GM23248 (cell line): ENCODE results near the gene SEMA5A.

Experiments
- EZH2 ChIP-seq: fragments of 200-600 bp; sonication (generic); IDR thresholded peaks from 2 replicates; pipeline ENCODE4 v1.6.1; 2018; ENCODE audit warnings: antibody characterized with exemption, mild to moderate bottlenecking; ENCODE audit not compliant: insufficient read depth, poor library complexity, severe bottlenecking
- EZH2phosphoT487 ChIP-seq: fragments of 200-600 bp; sonication (generic); IDR thresholded peaks from 2 replicates; pipeline ENCODE4 v1.6.1; 2018; ENCODE audit warnings: antibody characterized with exemption, moderate library complexity, mild to moderate bottlenecking, low read depth; ENCODE audit not compliant: insufficient read depth

- TF ChIP-seq EZH2 (no peak), EZH2phosphoT487 (no peak)
These were observed 548.3 kb downstream of the SEMA5A start for GRCh38 chr5:8997542-8998070.
